B cell (primary cell): ENCODE results near the gene SPPL2C. TPM values are rescaled to one million over a fixed set of nuclear protein-coding genes. Genes with fewer than 3 reads are reported as not detected.

Source experiments
- ATAC-seq: fragments of 200-7000 bp; cut with Tn5 transposase; one replicate; pipeline ENCODE4 v1.10.0; 2021; ENCODE audit warnings: low read depth, mild to moderate bottlenecking, moderate number of reproducible peaks, moderate library complexity
- CTCF ChIA-PET: fragments of 350-600 bp; sonication (Branson Sonifier 250); formaldehyde crosslinking; loops from one replicate; lab custom pipeline; 2021; ENCODE audit warnings: antibody characterized with exemption, inconsistent platforms; lab: Charles Lee
- POLR2A ChIA-PET: fragments of 350-600 bp; sonication (Branson Sonifier 250); formaldehyde crosslinking; loops from one replicate; lab custom pipeline; 2021; ENCODE audit warnings: antibody characterized with exemption; lab: Charles Lee
- DNase-seq: peaks from one replicate; pipeline ENCODE4 v3.0.0; 2013
- H2AFZ ChIP-seq: 2 replicates; pipeline ENCODE4 v1.6.1; 2012; ENCODE audit warnings: mild to moderate bottlenecking, low read depth, low read length; ENCODE audit not compliant: insufficient read depth, poor library complexity, severe bottlenecking
- H3K27ac ChIP-seq, 2 donors: 1 replicate in 1 of 2; 2 replicates in 1 of 2; pipeline ENCODE4 v1.5.1; 2012 to 2013; ENCODE audit warnings: low read length in 2 of 2, mild to moderate bottlenecking in 2 of 2, moderate library complexity in 1 of 2
- H3K27me3 ChIP-seq, 4 experiments: fragments of 200-600 bp in 1 of 4; sonication (generic) in 1 of 4; replicated peaks in 1 of 4; 1 replicate in 2 of 4; 2 replicates in 2 of 4; pipeline versions ENCODE4 v1.6.1 to v1.7.0; 2013 to 2016; ENCODE audit warnings: low read length in 3 of 4, mild to moderate bottlenecking in 2 of 4, mixed read lengths in 1 of 4, moderate library complexity in 1 of 4; ENCODE audit not compliant: insufficient read depth in 4 of 4, control insufficient read depth in 3 of 4; ENCODE audit errors: control extremely low read depth in 1 of 4
- H3K36me3 ChIP-seq, 2 experiments: replicated peaks in 1 of 2; 1 replicate in 1 of 2; 2 replicates in 1 of 2; pipeline versions ENCODE4 v1.6.1 to v1.7.1; 2013; ENCODE audit warnings: low read length in 1 of 2; ENCODE audit not compliant: insufficient read depth in 2 of 2, control insufficient read depth in 1 of 2; ENCODE audit errors: control extremely low read depth in 1 of 2, extremely low read depth in 1 of 2
- H3K4me1 ChIP-seq, 2 donors: fragments of 200-600 bp in 1 of 2; sonication (generic) in 1 of 2; 1 replicate in 1 of 2; 2 replicates in 1 of 2; pipeline versions ENCODE4 v1.5.1 to v1.6.1; 2013 to 2017; ENCODE audit warnings: low read length in 2 of 2; ENCODE audit not compliant: control insufficient read depth in 2 of 2, insufficient read depth in 2 of 2
- H3K4me2 ChIP-seq: replicated peaks from 2 replicates; pipeline ENCODE3; 2012; ENCODE audit warnings: mild to moderate bottlenecking, low read depth, low read length; ENCODE audit not compliant: poor library complexity, severe bottlenecking
- H3K4me3 ChIP-seq, 5 experiments: fragments of 200-600 bp in 1 of 5; sonication (generic) in 1 of 5; 1 replicate in 3 of 5; 2 replicates in 2 of 5; pipeline versions ENCODE4 v1.5.1 to v1.7.0; 2011 to 2016; ENCODE audit warnings: low read length in 4 of 5, mild to moderate bottlenecking in 4 of 5, low read depth in 2 of 5, control low read depth in 1 of 5, moderate library complexity in 1 of 5; ENCODE audit not compliant: insufficient read depth in 1 of 5; ENCODE audit errors: control extremely low read depth in 1 of 5, extremely low read depth in 1 of 5
- H3K79me2 ChIP-seq: fragments of 200-600 bp; sonication (generic); one replicate; pipeline ENCODE4 v1.6.0; 2016; ENCODE audit warnings: low read length; ENCODE audit not compliant: control insufficient read depth, insufficient read depth
- H3K9ac ChIP-seq: fragments of 200-600 bp; sonication (generic); 2 replicates; pipeline ENCODE4 v1.6.1; 2017; ENCODE audit warnings: mild to moderate bottlenecking, low read length, moderate library complexity
- H3K9me3 ChIP-seq, 3 donors: one replicate each; pipeline versions ENCODE4 v1.6.1 to v1.7.1; 2013; ENCODE audit warnings: low read length in 2 of 3; ENCODE audit not compliant: control insufficient read depth in 2 of 3, insufficient read depth in 1 of 3; ENCODE audit errors: control extremely low read depth in 1 of 3
- H4K20me1 ChIP-seq: 2 replicates; pipeline ENCODE4 v1.6.0; 2012; ENCODE audit warnings: mild to moderate bottlenecking, low read length; ENCODE audit not compliant: insufficient read depth, control insufficient read depth, poor library complexity, severe bottlenecking
- H3K27ac Mint-ChIP-seq: one replicate; pipeline ENCODE4 v1.8.0; 2021; ENCODE audit warnings: mixed read lengths
- H3K27me3 Mint-ChIP-seq: one replicate; pipeline ENCODE4 v1.8.0; 2021; ENCODE audit warnings: mixed read lengths
- H3K4me1 Mint-ChIP-seq: one replicate; pipeline ENCODE4 v1.8.0; 2021; ENCODE audit warnings: mixed read lengths
- H3K4me3 Mint-ChIP-seq: one replicate; pipeline ENCODE4 v1.8.0; 2021; ENCODE audit warnings: mixed read lengths
- H3K9me3 Mint-ChIP-seq: one replicate; pipeline ENCODE4 v1.8.0; 2022; ENCODE audit warnings: mixed read lengths; ENCODE audit not compliant: insufficient read depth
- EZH2 ChIP-seq: IDR thresholded peaks from 2 replicates; pipeline ENCODE4 v1.6.1; 2012; ENCODE audit warnings: borderline replicate concordance, low read depth, mild to moderate bottlenecking, moderate library complexity, low read length; ENCODE audit not compliant: insufficient read depth, poor library complexity, severe bottlenecking
- WGBS: methylation state at CpG from one replicate; pipeline ENCODE4 v1.1.5; 2013; ENCODE audit warnings: missing lambda C conversion rate; ENCODE audit not compliant: insufficient coverage; 5-methylcytosine and 5-hydroxymethylcytosine counted together
- intact Hi-C: fragments of 100-400 bp; cut with micrococcal nuclease; formaldehyde crosslinking; loops from one replicate; pipeline ENCODE4 v1.10.0; 2022
- polyA plus RNA-seq: library from polyadenylated mRNA; depleted of rRNA; stranded (reverse); fragments of >200 nt; gene quantifications from 2 replicates; pipeline ENCODE4 v1.2.3, GENCODE V29; 2012
- total RNA-seq, 2 donors: library from RNA; stranded (reverse); fragments of 120-200 nt in 1 of 2; gene quantifications; 1 replicate in 1 of 2; 2 replicates in 1 of 2; pipeline versions ENCODE4 v1.2.3 to v1.2.4, GENCODE V29; 2013 to 2022
- TF ChIP-seq, protein P1 (sequence below): fragments of 200-600 bp; IDR thresholded peaks from one replicate; pipeline ENCODE4 v1.8.0; 2022; ENCODE audit warnings: antibody characterized with exemption, mild to moderate bottlenecking

Gene SPPL2C
- total and polyA plus RNA-seq, 2 donors (not counting 1 experiment from before 2014, with no cell fraction given) = not detected

GRCh38 chr17:45837603-45838002 lies 7.1 kb upstream of the SPPL2C start:
- H3K4me3 ChIP-seq = no peak overlapping the region
- no peaks in the 10 kb centered on the region for H3K79me2 ChIP-seq
- H4K20me1 ChIP-seq = no peaks in the 10 kb centered on the region
- no peak overlapping the region for H2AFZ ChIP-seq
- no peak overlapping the region for H3K4me2 ChIP-seq
- Mint-ChIP-seq H3K4me3 (no peak overlapping the region), H3K27ac (no peak overlapping the region), H3K27me3 (peaks cover 9% of the 10 kb centered on the region), H3K9me3 (no peaks in the 10 kb centered on the region), H3K4me1 (no peaks in the 10 kb centered on the region)
- no peaks in the 10 kb centered on the region for H3K4me1 ChIP-seq
- ATAC-seq = no peak
- intact Hi-C loops = no loop called here
- TF ChIP-seq EZH2 = no peak
- TF ChIP-seq, protein P1, sequence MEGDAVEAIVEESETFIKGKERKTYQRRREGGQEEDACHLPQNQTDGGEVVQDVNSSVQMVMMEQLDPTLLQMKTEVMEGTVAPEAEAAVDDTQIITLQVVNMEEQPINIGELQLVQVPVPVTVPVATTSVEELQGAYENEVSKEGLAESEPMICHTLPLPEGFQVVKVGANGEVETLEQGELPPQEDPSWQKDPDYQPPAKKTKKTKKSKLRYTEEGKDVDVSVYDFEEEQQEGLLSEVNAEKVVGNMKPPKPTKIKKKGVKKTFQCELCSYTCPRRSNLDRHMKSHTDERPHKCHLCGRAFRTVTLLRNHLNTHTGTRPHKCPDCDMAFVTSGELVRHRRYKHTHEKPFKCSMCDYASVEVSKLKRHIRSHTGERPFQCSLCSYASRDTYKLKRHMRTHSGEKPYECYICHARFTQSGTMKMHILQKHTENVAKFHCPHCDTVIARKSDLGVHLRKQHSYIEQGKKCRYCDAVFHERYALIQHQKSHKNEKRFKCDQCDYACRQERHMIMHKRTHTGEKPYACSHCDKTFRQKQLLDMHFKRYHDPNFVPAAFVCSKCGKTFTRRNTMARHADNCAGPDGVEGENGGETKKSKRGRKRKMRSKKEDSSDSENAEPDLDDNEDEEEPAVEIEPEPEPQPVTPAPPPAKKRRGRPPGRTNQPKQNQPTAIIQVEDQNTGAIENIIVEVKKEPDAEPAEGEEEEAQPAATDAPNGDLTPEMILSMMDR = no peak
- no peak overlapping the region for H3K27ac ChIP-seq
- H3K36me3 ChIP-seq = no peaks in the 10 kb centered on the region
- CTCF ChIA-PET = interaction anchor here (2.3 kb wide), 1 partner anchor 198 kb away, joined by 11 read pairs; no protein-coding TSS in a partner anchor
- WGBS = 94% methylated on average over 6 of the region's 9 CpGs
- H3K9ac ChIP-seq = no peak overlapping the region
- H3K9me3 ChIP-seq = no peaks in the 10 kb centered on the region
- POLR2A ChIA-PET = no interaction called here
- peaks cover 0 to 4% (median 0%) of the 10 kb centered on the region in 4 experiments for H3K27me3 ChIP-seq
- DNase-seq = no peak

GRCh38 chr17:45838751-45839295 lies 5.9 kb upstream of the SPPL2C start:
- Mint-ChIP-seq H3K27ac (no peak overlapping the region), H3K4me1 (no peaks in the 10 kb centered on the region), H3K27me3 (peaks cover 9% of the 10 kb centered on the region), H3K9me3 (no peaks in the 10 kb centered on the region), H3K4me3 (no peak overlapping the region)
- Histone ChIP-seq H3K79me2 (no peaks in the 10 kb centered on the region), H3K9me3 (no peaks in the 10 kb centered on the region), H3K27ac (no peak overlapping the region), H2AFZ (no peak overlapping the region), H4K20me1 (no peaks in the 10 kb centered on the region), H3K27me3 (peaks cover 0 to 3% (median 0%) of the 10 kb centered on the region in 4 experiments), H3K36me3 (no peaks in the 10 kb centered on the region), H3K4me2 (no peak overlapping the region), H3K4me3 (no peak overlapping the region), H3K9ac (no peak overlapping the region), H3K4me1 (no peaks in the 10 kb centered on the region)
- DNase-seq = no peak
- 86% methylated on average over 8 of the region's 8 CpGs for WGBS
- ChIA-PET POLR2A (no interaction called here), CTCF (interaction anchor here (0.8 to 3.6 kb wide), 3 partner anchors 8 to 199 kb away, joined by 3 to 10 read pairs (median 7); no protein-coding TSS in a partner anchor)
- no peak for ATAC-seq
- no peak for TF ChIP-seq EZH2
- TF ChIP-seq, protein P1 = no peak
- intact Hi-C loops = no loop called here
